GM12878 (cell line): ENCODE data around the gene MYOM1. TPM values are rescaled to one million over a fixed set of nuclear protein-coding genes. Genes with fewer than 3 reads are reported as not detected.

Experiments
- ATF7 ChIP-seq: fragments of 450-650 bp; IDR thresholded peaks from 2 replicates; pipeline ENCODE4 v1.6.1; 2016; ENCODE audit warnings: low read depth, mild to moderate bottlenecking
- CEBPZ ChIP-seq: fragments of 150-350 bp; IDR thresholded peaks from 2 replicates; pipeline ENCODE4 v1.6.1; 2016; ENCODE audit warnings: low read depth, low read length
- EGR1 ChIP-seq, 2 experiments: IDR thresholded peaks; 1 replicate in 1 of 2; 2 replicates in 1 of 2; pipeline ENCODE4 v1.6.1; 2011 to 2012; ENCODE audit warnings: low read depth in 2 of 2, low read length in 2 of 2, borderline replicate concordance in 1 of 2, mild to moderate bottlenecking in 1 of 2, moderate library complexity in 1 of 2
- HDGF ChIP-seq: fragments of 450-650 bp; IDR thresholded peaks from 2 replicates; pipeline ENCODE4 v1.6.1; 2016; ENCODE audit warnings: antibody characterized with exemption
- JUND ChIP-seq: IDR thresholded peaks from 2 replicates; pipeline ENCODE4 v1.6.1; 2012; ENCODE audit warnings: low read depth, mild to moderate bottlenecking, low read length, improper control_type of control experiment, moderate library complexity
- KAT2A ChIP-seq: conservative IDR thresholded peaks from 2 replicates; pipeline ENCODE4 v1.6.1; 2011; ENCODE audit warnings: low read depth, low read length; ENCODE audit not compliant: control insufficient read depth
- MEF2B ChIP-seq: fragments of 450-650 bp; IDR thresholded peaks from 2 replicates; pipeline ENCODE4 v1.6.1; 2018; ENCODE audit warnings: mild to moderate bottlenecking, moderate library complexity; ENCODE audit not compliant: partially characterized antibody, poor library complexity, severe bottlenecking
- NR2C2 ChIP-seq: IDR thresholded peaks from 2 replicates; pipeline ENCODE4 v1.6.1; 2011; ENCODE audit warnings: borderline replicate concordance, low read depth; ENCODE audit not compliant: control insufficient read depth, insufficient read length
- PKNOX1 ChIP-seq: fragments of 450-650 bp; IDR thresholded peaks from 2 replicates; pipeline ENCODE4 v1.6.1; 2016; ENCODE audit warnings: mild to moderate bottlenecking
- PML ChIP-seq: IDR thresholded peaks from 2 replicates; pipeline ENCODE4 v1.6.1; 2012; ENCODE audit warnings: low read length, inconsistent platforms
- POU2F2 ChIP-seq: IDR thresholded peaks from 3 replicates; pipeline ENCODE4 v1.6.1; 2011; ENCODE audit warnings: low read depth, mild to moderate bottlenecking, low read length, borderline replicate concordance
- PRDM15 ChIP-seq: fragments of 450-650 bp; formaldehyde crosslinking; IDR thresholded peaks from 2 replicates; pipeline ENCODE4 v1.4.0; 2020; ENCODE audit warnings: mild to moderate bottlenecking, moderate library complexity
- RAD21 ChIP-seq: IDR thresholded peaks from 2 replicates; pipeline ENCODE4 v1.6.1; 2011; ENCODE audit warnings: mild to moderate bottlenecking, low read depth, low read length, moderate library complexity; ENCODE audit not compliant: insufficient read depth
- RB1 ChIP-seq: fragments of 450-650 bp; formaldehyde crosslinking; IDR thresholded peaks from 2 replicates; pipeline ENCODE4 v1.6.1; 2017; ENCODE audit warnings: mild to moderate bottlenecking, borderline replicate concordance
- RFX5 ChIP-seq: IDR thresholded peaks from 2 replicates; pipeline ENCODE4 v1.6.1; 2011; ENCODE audit warnings: low read depth, low read length, improper control_type of control experiment
- SREBF2 ChIP-seq: IDR thresholded peaks from 2 replicates; pipeline ENCODE4 v1.6.1; 2012; ENCODE audit warnings: mild to moderate bottlenecking, low read length
- STAT3 ChIP-seq: IDR thresholded peaks from 2 replicates; pipeline ENCODE4 v1.6.1; 2011; ENCODE audit warnings: low read depth, low read length, improper control_type of control experiment
- ZNF207 ChIP-seq: fragments of 450-650 bp; IDR thresholded peaks from 2 replicates; pipeline ENCODE4 v1.6.1; 2014; ENCODE audit warnings: antibody characterized with exemption, mild to moderate bottlenecking, borderline replicate concordance
- ZSCAN29 ChIP-seq: fragments of 450-650 bp; IDR thresholded peaks from 2 replicates; pipeline ENCODE4 v1.6.1; 2017; ENCODE audit warnings: mild to moderate bottlenecking, moderate library complexity
- polyA plus RNA-seq, 11 experiments: library from polyadenylated mRNA; depleted of rRNA in 4 of 11; unstranded in 6 of 11; stranded (reverse) in 5 of 11; fragments of >200 nt; fragmentation: Nextera tagmentation in 4 of 11; fragmentation: Illumina TruSeq in 1 of 11; extraction: Ambion mirVana in 4 of 11; extraction: Trizol in 1 of 11; gene quantifications; 1 replicate in 1 of 11; 2 replicates in 10 of 11; pipeline versions ENCODE4 v1.2.1 to v1.2.3, GENCODE V29; 2011 to 2016; ENCODE audit warnings: inconsistent platforms in 2 of 11, missing spikeins in 2 of 11, low read depth in 1 of 11
- total RNA-seq, 4 experiments: library from RNA; depleted of rRNA in 3 of 4; stranded (reverse); fragments of >200 nt in 3 of 4; fragmentation: Illumina TruSeq in 1 of 4; extraction: Trizol in 1 of 4; gene quantifications; 2 replicates each; pipeline versions ENCODE4 v1.2.1 to v1.2.3, GENCODE V29; 2013 to 2021
- TF ChIP-seq, protein P1 (sequence below): fragments of 450-650 bp; conservative IDR thresholded peaks from 2 replicates; pipeline ENCODE4 v1.6.1; 2017; ENCODE audit warnings: mild to moderate bottlenecking, moderate library complexity
- TF ChIP-seq, protein P2 (sequence below): IDR thresholded peaks from 2 replicates; pipeline ENCODE4 v1.6.1; 2011; ENCODE audit warnings: low read depth, mild to moderate bottlenecking, low read length, moderate library complexity, borderline replicate concordance; ENCODE audit errors: extremely low read depth

The MYOM1 gene
- total and polyA plus RNA-seq, 10 of the 15 experiments (the other 5 are each of a cell fraction or from before 2014, with no cell fraction given) = 0.06 to 1.0 (median 0.57) TPM

GRCh38 chr18:3037423-3037915, 182.3 kb downstream of the MYOM1 start (continued):
- TF ChIP-seq NR2C2 (no peak), KAT2A (no peak), ZSCAN29 (no peak), PML (no peak), ATF7 (peak; percentile 29; the same call in 1 of the 2 replicates), CEBPZ (no peak), POU2F2 (peak; percentile 41; the same call in 1 of the 3 replicates), MEF2B (peak; percentile 65), EGR1 (IDR thresholded peaks at IDR 0.05; ENCODE audit: borderline replicate concordance in 1 of 2, low read depth in 2 of 2, low read length in 2 of 2) (no peak), SREBF2 (no peak), ZNF207 (no peak), RB1 (no peak), JUND (no peak), RFX5 (no peak), HDGF (no peak), PKNOX1 (no peak), RAD21 (no peak), PRDM15 (no peak), STAT3 (no peak)
- TF ChIP-seq, protein P1, sequence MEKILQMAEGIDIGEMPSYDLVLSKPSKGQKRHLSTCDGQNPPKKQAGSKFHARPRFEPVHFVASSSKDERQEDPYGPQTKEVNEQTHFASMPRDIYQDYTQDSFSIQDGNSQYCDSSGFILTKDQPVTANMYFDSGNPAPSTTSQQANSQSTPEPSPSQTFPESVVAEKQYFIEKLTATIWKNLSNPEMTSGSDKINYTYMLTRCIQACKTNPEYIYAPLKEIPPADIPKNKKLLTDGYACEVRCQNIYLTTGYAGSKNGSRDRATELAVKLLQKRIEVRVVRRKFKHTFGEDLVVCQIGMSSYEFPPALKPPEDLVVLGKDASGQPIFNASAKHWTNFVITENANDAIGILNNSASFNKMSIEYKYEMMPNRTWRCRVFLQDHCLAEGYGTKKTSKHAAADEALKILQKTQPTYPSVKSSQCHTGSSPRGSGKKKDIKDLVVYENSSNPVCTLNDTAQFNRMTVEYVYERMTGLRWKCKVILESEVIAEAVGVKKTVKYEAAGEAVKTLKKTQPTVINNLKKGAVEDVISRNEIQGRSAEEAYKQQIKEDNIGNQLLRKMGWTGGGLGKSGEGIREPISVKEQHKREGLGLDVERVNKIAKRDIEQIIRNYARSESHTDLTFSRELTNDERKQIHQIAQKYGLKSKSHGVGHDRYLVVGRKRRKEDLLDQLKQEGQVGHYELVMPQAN = no peak
- TF ChIP-seq, protein P2, sequence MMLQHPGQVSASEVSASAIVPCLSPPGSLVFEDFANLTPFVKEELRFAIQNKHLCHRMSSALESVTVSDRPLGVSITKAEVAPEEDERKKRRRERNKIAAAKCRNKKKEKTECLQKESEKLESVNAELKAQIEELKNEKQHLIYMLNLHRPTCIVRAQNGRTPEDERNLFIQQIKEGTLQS = no peak
